HG03045 (cell line): Measurements from ENCODE around the gene MYRF.

ENCODE experiments used
- ATAC-seq: cut with Tn5 transposase; IDR thresholded peaks from one replicate; pipeline ENCODE4 v1.9.1; 2021; ENCODE audit warnings: mild to moderate bottlenecking, moderate library complexity; ENCODE audit not compliant: unreplicated experiment

Gene MYRF

GRCh38 chr11:61756452-61757212 lies 4.2 kb downstream of the MYRF start:
- ATAC-seq: no peak

- ATAC-seq: no peak
Observed at GRCh38 chr11:61757213-61757862, 4.9 kb downstream of the MYRF start.

DNA sequence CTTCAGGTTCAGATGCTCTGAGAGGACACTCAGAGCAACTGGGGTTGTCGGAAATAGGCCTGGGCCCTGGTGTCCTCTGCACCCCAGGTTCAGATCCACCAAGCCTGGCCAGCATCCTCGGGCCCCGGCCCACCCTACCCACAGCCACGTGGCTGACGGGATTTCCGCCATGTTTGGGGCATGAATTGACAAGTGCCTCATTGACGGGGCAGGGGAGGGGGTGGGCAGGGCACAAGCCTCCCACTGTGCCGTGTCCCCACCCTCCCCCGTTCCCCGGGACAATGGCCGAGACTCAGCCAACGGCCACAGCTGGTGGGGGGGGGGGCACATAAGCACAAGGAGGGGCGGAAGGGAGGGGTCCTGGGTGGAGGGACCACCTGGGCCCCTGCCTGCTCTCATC lies 8.5 kb downstream of the MYRF start:
- no peak for ATAC-seq

GRCh38 chr11:61761440-61762222 lies 9.2 kb downstream of the MYRF start:
- no peak for ATAC-seq

DNA sequence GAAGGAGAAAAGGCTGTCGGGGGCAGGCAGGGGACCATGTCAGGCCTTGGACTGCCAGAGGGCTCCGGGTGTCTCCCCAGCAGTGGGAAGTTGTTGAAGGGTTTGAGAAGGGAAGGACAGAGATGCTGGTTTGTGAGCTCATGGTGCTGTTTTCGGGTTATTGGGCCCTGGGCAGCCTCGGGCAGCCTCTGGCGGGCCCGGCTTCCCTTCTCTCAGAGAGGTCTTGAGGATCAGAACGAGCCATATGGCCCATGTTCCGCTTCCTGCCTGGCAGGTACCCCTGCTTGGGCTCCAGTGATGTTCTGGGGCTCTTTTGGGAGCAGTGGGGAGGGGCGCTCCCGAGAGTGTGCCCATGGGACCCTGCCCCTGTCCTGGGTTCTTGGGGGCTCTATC lies 9.8 kb downstream of the MYRF start:
- no peak for ATAC-seq

- no peak for ATAC-seq
Observed at GRCh38 chr11:61762798-61763197, 10.4 kb downstream of the MYRF start.

GRCh38 chr11:61763930-61764605 lies 11.6 kb downstream of the MYRF start:
- ATAC-seq: no peak

DNA sequence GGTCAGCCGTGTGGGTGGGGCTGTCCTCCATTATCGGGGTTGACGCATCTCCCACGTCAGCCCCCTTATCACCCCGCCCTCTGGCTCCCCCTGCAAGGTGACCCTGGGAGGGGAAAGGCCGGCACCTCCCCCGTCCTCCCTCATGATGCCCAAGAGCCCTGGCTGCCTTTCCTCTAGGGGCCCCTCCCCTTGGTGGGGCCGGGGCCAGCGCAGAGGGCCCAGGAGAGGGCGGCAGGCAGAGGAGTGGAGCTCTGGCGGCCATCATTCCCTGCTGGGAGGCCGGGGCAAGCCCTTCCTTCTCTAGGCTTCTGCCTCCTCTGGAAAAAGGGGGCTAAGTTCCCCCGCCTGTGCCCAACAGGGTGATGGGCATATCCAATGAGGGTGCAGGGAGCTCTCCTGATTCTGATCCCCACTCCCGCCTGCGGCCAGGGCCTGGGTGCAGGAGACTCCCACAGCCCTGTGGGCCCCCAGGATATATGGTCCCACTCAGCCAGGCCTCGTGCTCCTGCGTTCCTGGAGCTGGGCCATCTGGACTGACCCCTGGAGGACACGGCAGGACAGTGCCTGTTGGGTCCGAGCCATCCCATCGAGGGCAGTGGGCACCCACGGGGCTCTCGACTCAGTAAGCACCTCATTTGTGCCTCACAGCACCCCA lies 12.3 kb downstream of the MYRF start:
- ATAC-seq: no peak

- no peak for ATAC-seq
Observed at GRCh38 chr11:61765550-61766253, 13.3 kb downstream of the MYRF start.

DNA sequence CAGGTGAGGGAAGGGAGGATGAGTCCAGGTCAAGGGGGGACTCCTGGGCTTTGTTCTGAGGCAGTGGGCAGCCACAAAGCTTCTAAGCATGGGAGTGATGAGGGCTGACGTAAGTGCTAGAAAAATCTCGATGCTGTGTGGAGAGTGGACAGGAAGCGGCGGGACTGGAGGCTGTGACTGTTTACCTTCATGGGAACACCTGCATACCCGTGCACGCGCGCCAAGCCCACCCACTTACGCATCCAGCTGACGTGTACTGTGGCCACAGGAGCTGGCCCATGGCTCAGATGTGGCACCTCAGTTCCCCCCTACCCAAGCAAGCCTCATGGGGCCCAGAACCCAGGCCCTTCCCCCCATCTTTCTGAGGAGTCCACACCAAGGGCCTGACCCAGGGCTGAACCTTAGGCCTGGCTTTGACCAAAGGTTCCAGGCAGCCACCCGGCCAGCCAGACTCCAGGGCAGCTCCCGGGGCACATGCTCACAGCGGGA lies 14.0 kb downstream of the MYRF start:
- ATAC-seq: no peak

- no peak for ATAC-seq
Observed at GRCh38 chr11:61768376-61769076, 16.1 kb downstream of the MYRF start.

DNA sequence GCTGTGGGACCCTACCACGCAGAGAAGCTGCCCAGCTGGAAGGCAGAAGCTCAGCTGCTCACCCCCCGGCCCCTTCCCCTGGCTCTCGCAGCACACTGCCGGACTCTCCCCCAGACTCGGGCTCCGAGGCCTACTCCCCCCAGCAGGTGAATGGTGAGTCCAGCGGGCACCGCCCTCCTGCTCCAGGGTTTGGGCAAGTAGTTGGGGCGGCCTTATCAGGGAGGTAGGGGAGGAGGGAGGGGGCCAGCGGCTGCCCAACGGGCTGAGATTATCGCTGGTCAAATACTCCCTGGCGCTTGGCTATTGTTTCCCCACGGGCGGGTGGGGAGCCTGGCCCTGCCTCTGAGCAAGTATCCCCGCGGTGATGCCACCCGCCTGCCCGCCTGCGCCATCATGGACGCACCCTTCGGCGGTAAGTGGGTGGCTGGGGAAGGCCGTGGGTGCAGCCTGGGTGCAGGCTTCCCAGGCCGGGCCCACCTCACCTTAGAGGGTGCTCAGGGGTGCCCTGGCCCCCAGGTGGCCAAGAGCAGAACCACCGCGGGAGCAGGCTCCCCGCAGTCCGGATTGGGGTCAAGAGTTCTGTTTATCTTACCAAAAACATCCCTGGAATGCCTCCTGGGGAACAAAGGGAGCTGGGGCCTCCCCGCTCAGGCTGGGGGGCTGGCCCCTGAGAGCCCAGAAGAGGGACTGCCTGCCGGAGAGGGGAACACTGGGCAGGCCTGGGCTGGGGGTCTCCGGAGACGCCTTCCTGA lies 16.9 kb downstream of the MYRF start:
- no peak for ATAC-seq

- no peak for ATAC-seq
Observed at GRCh38 chr11:61769946-61770683, 17.7 kb downstream of the MYRF start.

DNA sequence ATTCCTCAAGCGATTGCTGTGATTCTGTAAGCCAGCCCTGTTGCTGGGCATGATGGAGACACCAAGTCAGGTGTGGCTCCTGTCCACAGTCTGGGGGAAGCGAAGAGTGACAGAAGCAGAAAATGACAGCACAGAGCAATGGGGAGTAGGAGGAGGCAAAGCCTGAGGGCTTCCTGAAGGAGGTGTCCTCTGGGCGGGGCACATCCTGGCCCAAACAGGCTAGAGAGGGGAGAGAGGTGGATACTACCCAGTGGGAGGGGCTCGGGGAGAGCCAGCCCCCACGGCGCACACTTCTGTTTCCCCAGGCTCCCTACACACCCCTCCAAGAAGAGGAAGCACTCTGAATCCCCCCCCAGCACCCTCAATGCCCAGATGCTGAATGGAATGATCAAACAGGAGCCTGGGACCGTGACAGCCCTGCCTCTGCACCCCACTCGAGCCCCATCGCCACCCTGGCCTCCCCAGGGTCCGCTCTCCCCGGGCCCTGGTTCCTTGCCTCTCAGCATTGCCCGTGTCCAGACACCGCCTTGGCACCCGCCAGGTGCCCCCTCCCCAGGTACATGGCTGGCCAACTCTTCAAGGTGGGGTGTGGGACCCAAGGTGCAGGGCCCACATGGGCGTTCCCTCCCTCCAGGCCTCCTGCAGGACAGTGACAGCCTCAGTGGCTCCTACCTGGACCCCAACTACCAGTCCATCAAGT lies 18.9 kb downstream of the MYRF start:
- no peak for ATAC-seq

DNA sequence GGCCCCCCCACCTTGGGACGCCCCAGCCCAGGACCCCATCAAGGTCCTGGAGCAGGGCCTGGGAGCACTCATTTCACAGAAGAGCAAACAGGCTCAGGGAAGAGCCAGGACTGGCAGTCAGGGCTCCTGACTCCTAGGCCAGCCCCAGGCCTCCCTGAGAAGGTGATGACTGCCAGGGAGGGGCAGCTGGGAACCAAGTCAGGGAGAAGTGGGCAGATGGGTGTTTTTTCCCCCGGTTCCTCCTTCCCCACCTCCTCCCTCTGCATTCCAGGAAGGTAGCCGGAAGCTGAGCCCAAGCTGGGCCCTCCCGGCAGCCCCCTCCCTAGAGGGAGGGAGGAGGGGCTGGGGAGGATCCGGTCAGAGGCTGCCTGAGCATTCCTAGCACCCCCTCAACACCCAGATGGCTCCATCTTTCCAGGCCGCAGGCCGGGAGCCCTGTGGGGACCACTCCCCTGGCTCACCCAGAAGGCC lies 19.6 kb downstream of the MYRF start:
- ATAC-seq: no peak

DNA sequence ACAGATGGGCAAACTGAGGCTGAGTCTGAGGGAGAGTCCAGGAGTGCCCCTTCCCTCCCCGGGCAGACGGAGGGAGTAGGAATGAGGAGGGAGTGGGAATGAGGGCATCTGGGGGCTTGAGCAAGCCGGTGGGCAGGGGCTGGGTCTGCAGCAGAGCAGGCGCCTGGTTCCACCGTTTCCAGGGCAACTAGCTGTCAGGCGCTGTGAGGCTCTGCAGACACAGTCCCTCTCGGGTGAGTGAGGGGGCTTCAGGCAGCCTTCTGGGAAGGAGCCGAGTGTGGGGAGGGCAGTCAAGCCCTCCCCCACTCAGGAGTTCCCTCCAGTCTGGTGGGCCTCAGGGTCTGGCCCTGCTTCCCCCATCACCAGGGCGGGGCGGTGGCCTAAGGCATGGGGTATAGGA lies 20.9 kb downstream of the MYRF start:
- ATAC-seq: no peak

DNA sequence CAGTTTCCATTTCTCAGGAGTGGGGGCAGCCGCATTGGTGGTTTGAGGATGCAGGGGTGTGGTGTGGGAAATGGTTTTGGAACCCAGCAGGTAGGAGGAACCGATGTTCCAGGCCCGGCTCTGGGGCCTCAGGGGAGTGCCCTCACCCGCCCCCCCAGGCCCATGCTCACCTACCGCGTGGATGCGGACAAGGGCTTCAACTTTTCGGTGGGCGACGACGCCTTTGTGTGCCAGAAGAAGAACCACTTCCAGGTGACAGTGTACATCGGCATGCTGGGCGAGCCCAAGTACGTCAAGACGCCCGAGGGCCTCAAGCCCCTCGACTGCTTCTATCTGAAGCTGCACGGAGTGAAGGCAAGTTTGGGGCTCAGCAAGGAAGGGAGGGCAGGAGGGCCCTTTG lies 21.4 kb downstream of the MYRF start:
- ATAC-seq: no peak
